K562 (cell line): ENCODE results near the gene CDCP1. TPM values are rescaled to one million over a fixed set of nuclear protein-coding genes. Genes with fewer than 3 reads are reported as not detected.

Experiments used
- HMG20B ChIP-seq: fragments of 250-450 bp; sonication (Bioruptor Pico); IDR thresholded peaks from 2 replicates; pipeline ENCODE4 v1.5.0; 2021; ENCODE audit warnings: mild to moderate bottlenecking
- MEIS2 ChIP-seq: fragments of 450-650 bp; IDR thresholded peaks from 2 replicates; pipeline ENCODE4 v1.6.1; 2014; ENCODE audit warnings: mild to moderate bottlenecking; ENCODE audit not compliant: partially characterized antibody
- MTA2 ChIP-seq: fragments of 450-650 bp; IDR thresholded peaks from 2 replicates; pipeline ENCODE4 v1.6.1; 2016; ENCODE audit warnings: low read depth
- TAF9B ChIP-seq: fragments of 450-650 bp; IDR thresholded peaks from 2 replicates; pipeline ENCODE4 v1.6.1; 2018; ENCODE audit warnings: mild to moderate bottlenecking; ENCODE audit not compliant: partially characterized antibody
- YY1 ChIP-seq, 3 experiments: IDR thresholded peaks; 2 replicates each; pipeline ENCODE4 v1.6.1; 2011; ENCODE audit warnings: low read length in 2 of 3, mild to moderate bottlenecking in 2 of 3, moderate library complexity in 2 of 3, borderline replicate concordance in 1 of 3, control low read depth in 1 of 3, low read depth in 1 of 3; ENCODE audit not compliant: insufficient read depth in 3 of 3, insufficient replicate concordance in 2 of 3, control insufficient read depth in 1 of 3, insufficient read length in 1 of 3; ENCODE audit errors: extremely low read depth in 1 of 3
- ZNF347 ChIP-seq: fragments of 450-650 bp; formaldehyde crosslinking; IDR thresholded peaks from 2 replicates; pipeline ENCODE4 v1.4.0; 2020; ENCODE audit warnings: low read depth, mild to moderate bottlenecking, moderate library complexity
- ZNF384 ChIP-seq: IDR thresholded peaks from 2 replicates; pipeline ENCODE4 v1.6.1; 2012; ENCODE audit warnings: low read depth, low read length, improper control_type of control experiment
- polyA plus RNA-seq, 8 experiments: library from polyadenylated mRNA; depleted of rRNA in 4 of 8; stranded (reverse) in 5 of 8; unstranded in 3 of 8; fragments of >200 nt; fragmentation: Nextera tagmentation in 2 of 8; fragmentation: Illumina TruSeq in 1 of 8; extraction: Ambion mirVana in 2 of 8; extraction: Trizol in 1 of 8; gene quantifications; 2 replicates each; pipeline versions ENCODE4 v1.2.1 to v1.2.3, GENCODE V29; 2011 to 2014; ENCODE audit warnings: inconsistent platforms in 1 of 8, missing spikeins in 1 of 8
- total RNA-seq, 7 experiments: library from RNA; depleted of rRNA in 6 of 7; stranded (reverse); fragments of >200 nt in 6 of 7; fragmentation: Illumina TruSeq in 2 of 7; extraction: Trizol in 2 of 7; gene quantifications; 2 replicates each; pipeline versions ENCODE4 v1.2.1 to v1.2.3, GENCODE V29; 2011 to 2021; ENCODE audit warnings: low replicate concordance in 1 of 7
- TF ChIP-seq, protein P1 (sequence below): sonication (generic); formaldehyde crosslinking; IDR thresholded peaks from 2 replicates; pipeline ENCODE4 v1.8.0; 2022; ENCODE audit warnings: missing genetic modification reagents, mild to moderate bottlenecking, moderate library complexity, borderline replicate concordance
- TF ChIP-seq, protein P2 (sequence below), 2 experiments: fragments of 450-650 bp; IDR thresholded peaks; 2 replicates each; pipeline ENCODE4 v1.6.1; 2016; ENCODE audit warnings: mild to moderate bottlenecking in 2 of 2, borderline replicate concordance in 1 of 2, low read depth in 1 of 2, moderate library complexity in 1 of 2
- TF ChIP-seq, protein P3 (sequence below), 2 experiments: fragments of 150-350 bp in 1 of 2; IDR thresholded peaks; 2 replicates each; pipeline ENCODE4 v1.6.1; 2012 to 2016; ENCODE audit warnings: low read depth in 2 of 2, low read length in 2 of 2, mild to moderate bottlenecking in 1 of 2, moderate library complexity in 1 of 2
- TF ChIP-seq, protein P4 (sequence below), 2 experiments: fragments of 250-450 bp in 1 of 2; fragments of 450-650 bp in 1 of 2; sonication (Bioruptor Pico) in 1 of 2; IDR thresholded peaks; 2 replicates each; pipeline versions ENCODE4 v1.6.1 to v1.8.0; 2016 to 2021; ENCODE audit warnings: mild to moderate bottlenecking in 2 of 2, moderate library complexity in 2 of 2, missing compliant biosample characterization in 1 of 2, missing genetic modification characterization in 1 of 2

Gene CDCP1
- total and polyA plus RNA-seq, 9 of the 15 experiments (the other 6 are each of a cell fraction or from before 2014, with no cell fraction given): 3.9 to 16.4 (median 5.2) TPM

DNA sequence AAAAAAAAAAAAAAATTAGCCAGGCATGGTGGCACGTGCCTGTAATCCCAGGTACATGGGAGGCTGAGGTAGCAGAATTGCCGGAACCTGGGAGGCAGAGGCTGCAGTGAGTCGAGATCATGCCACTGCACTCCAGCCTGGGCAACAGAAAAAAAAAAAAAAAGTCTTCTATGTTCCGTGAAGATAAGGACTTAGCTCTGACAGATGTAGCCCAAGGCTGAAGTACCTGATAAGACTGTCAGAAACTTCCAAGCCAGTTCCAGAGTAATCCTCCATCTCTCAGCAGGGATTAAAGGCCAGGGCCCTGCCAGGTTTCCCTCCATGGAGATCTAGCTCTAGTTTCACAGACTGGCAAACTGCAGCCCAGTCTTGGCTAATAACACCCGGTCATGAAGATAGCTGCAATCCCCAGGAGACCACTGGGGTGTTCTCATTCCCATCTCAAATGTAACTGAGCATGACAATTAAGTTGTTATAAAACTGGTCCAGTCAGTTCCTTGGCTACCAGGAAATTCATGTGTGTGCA lies 8.5 kb downstream of the CDCP1 start (continued):
- no peak for TF ChIP-seq ZNF347
- TF ChIP-seq, protein P1, sequence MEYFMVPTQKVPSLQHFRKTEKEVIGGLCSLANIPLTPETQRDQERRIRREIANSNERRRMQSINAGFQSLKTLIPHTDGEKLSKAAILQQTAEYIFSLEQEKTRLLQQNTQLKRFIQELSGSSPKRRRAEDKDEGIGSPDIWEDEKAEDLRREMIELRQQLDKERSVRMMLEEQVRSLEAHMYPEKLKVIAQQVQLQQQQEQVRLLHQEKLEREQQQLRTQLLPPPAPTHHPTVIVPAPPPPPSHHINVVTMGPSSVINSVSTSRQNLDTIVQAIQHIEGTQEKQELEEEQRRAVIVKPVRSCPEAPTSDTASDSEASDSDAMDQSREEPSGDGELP (CRISPR knock-in tag): peak; percentile 64
- TF ChIP-seq, protein P2, sequence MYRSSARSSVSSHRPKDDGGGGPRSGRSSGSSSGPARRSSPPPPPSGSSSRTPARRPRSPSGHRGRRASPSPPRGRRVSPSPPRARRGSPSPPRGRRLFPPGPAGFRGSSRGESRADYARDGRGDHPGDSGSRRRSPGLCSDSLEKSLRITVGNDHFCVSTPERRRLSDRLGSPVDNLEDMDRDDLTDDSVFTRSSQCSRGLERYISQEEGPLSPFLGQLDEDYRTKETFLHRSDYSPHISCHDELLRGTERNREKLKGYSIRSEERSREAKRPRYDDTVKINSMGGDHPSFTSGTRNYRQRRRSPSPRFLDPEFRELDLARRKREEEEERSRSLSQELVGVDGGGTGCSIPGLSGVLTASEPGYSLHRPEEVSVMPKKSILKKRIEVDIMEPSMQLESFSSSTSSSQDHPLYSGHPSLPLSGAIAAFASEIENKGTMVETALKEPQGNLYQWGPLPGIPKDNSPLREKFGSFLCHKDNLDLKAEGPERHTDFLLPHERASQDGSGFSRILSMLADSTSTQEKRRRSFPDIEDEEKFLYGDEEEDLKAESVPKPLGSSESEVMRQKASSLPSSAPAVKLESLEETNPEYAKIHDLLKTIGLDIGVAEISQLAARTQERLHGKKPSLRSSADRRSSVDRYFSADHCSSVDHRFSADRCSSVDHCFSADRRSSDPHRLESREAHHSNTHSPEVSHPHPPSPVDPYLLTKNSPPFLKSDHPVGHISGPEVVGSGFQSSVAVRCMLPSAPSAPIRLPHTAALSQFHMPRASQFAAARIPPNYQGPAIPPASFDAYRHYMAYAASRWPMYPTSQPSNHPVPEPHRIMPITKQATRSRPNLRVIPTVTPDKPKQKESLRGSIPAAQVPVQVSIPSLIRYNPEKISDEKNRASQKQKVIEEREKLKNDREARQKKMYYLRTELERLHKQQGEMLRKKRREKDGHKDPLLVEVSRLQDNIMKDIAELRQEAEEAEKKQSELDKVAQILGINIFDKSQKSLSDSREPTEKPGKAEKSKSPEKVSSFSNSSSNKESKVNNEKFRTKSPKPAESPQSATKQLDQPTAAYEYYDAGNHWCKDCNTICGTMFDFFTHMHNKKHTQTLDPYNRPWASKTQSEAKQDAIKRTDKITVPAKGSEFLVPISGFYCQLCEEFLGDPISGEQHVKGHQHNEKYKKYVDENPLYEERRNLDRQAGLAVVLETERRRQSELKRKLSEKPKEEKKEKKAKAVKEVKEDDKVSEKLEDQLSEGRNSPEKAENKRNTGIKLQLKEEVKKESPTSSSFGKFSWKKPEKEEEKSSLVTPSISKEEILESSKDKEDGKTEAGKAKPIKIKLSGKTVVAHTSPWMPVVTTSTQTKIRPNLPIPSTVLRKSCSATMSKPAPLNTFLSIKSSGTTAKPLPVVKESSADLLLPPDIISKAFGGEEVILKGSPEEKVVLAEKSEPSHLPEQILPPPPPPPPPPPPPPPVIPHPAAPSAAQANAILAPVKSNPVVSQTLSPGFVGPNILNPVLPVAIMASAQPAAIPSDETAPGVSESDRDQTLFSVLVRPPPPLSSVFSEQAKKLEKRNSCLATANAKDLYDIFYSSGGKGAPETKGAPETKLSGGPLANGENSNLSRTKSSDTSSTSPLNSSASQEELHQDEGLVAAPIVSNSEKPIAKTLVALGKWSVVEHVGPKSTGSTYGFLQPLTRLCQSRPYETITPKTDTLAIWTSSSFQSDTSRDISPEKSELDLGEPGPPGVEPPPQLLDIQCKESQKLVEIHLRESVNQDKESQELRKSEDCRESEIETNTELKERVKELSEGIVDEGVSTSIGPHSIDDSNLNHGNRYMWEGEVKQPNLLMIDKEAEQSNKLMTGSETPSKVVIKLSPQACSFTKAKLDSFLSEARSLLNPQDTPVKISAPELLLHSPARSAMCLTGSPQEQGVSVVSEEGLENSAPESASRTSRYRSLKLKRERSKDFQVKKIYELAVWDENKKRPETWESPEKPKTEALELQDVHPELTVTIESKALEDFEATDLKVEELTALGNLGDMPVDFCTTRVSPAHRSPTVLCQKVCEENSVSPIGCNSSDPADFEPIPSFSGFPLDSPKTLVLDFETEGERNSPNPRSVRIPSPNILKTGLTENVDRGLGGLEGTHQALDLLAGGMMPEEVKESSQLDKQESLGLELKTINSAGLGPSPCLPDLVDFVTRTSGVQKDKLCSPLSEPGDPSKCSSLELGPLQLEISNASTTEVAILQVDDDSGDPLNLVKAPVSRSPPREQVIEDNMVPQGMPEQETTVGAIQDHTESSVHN (IDR thresholded peaks at IDR 0.05; ENCODE audit: borderline replicate concordance in 1 of 2, low read depth in 1 of 2): peak in 1 of 2 experiments; percentile 34; a peak in 1 of 4 replicates
- peak; percentile 99 for TF ChIP-seq MEIS2
- TF ChIP-seq MTA2: peak; percentile 97
- TF ChIP-seq TAF9B: peak; percentile 60
- TF ChIP-seq, protein P3, sequence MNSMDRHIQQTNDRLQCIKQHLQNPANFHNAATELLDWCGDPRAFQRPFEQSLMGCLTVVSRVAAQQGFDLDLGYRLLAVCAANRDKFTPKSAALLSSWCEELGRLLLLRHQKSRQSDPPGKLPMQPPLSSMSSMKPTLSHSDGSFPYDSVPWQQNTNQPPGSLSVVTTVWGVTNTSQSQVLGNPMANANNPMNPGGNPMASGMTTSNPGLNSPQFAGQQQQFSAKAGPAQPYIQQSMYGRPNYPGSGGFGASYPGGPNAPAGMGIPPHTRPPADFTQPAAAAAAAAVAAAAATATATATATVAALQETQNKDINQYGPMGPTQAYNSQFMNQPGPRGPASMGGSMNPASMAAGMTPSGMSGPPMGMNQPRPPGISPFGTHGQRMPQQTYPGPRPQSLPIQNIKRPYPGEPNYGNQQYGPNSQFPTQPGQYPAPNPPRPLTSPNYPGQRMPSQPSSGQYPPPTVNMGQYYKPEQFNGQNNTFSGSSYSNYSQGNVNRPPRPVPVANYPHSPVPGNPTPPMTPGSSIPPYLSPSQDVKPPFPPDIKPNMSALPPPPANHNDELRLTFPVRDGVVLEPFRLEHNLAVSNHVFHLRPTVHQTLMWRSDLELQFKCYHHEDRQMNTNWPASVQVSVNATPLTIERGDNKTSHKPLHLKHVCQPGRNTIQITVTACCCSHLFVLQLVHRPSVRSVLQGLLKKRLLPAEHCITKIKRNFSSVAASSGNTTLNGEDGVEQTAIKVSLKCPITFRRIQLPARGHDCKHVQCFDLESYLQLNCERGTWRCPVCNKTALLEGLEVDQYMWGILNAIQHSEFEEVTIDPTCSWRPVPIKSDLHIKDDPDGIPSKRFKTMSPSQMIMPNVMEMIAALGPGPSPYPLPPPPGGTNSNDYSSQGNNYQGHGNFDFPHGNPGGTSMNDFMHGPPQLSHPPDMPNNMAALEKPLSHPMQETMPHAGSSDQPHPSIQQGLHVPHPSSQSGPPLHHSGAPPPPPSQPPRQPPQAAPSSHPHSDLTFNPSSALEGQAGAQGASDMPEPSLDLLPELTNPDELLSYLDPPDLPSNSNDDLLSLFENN (IDR thresholded peaks at IDR 0.05; ENCODE audit: low read depth in 2 of 2, low read length in 2 of 2): peak in 1 of 2 experiments; percentile 92; a peak in 2 of 4 replicates
- TF ChIP-seq, protein P4, sequence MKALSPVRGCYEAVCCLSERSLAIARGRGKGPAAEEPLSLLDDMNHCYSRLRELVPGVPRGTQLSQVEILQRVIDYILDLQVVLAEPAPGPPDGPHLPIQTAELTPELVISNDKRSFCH (CRISPR knock-in tag; IDR thresholded peaks at IDR 0.05): no peak
- TF ChIP-seq, protein P4 (tag; IDR thresholded peaks at IDR 0.05): peak; percentile 70
- TF ChIP-seq YY1 (IDR thresholded peaks at IDR 0.05; ENCODE audit: borderline replicate concordance in 1 of 3, control insufficient read depth in 1 of 3, extremely low read depth in 1 of 3, insufficient read depth in 3 of 3, insufficient read length in 1 of 3, insufficient replicate concordance in 2 of 3, low read depth in 1 of 3, low read length in 2 of 3): no peak
- TF ChIP-seq HMG20B (CRISPR knock-in tag): no peak
- TF ChIP-seq ZNF384: peak; percentile 99
